ENCODE data around the gene SRGAP2.
"Not testable (repeated sequence)": the region's sequence is repeated elsewhere in the genome, so short reads cannot be mapped to it uniquely, and the experiment has no call there.

SRGAP2 gene

GRCh38 chr1:206203364-206204158 is at the start of gene SRGAP2:
SRGAP2 (plus strand) TSS chr1:206203541; CDS start chr1:206205971, 2,430 bp downstream.
- peak; percentile 21 for DNase-seq

DNA sequence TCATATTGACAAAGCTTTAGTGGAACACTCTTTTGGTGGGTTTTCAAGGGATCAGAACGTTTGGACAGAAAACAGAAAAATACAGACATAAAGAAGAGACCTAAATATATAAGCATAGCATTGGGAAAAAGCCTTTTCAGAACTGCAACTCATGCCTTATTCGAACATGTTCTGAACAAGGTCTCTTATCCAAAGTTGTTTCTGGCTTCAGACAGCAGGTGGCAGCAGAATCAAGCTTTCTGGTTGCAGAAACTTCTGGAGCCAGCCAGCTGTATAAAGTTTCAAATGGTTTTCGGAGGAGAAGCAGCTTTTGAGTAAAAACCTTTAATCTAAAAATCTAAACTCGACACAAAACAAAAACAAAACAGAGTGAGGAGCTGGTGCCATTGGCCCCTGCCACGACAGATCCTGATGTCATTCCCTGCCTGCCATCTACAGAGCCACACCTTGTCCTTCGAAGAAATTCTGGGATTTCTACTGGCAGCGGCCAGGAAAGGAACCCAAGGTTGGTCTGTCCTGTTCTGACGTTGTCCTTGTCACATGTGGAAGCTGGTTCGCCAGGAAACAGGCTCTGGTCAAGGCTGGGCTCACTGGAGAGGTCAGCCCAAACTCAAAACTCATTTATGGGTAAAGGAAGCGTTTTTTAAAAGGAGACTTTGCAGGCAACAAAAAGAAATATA is 35.9 kb upstream of the SRGAP2 start:
- not testable (repeated sequence) for DNase-seq

- not testable (repeated sequence) for DNase-seq
Observed at GRCh38 chr1:206169794-206170193, 33.5 kb upstream of the SRGAP2 start.

DNA sequence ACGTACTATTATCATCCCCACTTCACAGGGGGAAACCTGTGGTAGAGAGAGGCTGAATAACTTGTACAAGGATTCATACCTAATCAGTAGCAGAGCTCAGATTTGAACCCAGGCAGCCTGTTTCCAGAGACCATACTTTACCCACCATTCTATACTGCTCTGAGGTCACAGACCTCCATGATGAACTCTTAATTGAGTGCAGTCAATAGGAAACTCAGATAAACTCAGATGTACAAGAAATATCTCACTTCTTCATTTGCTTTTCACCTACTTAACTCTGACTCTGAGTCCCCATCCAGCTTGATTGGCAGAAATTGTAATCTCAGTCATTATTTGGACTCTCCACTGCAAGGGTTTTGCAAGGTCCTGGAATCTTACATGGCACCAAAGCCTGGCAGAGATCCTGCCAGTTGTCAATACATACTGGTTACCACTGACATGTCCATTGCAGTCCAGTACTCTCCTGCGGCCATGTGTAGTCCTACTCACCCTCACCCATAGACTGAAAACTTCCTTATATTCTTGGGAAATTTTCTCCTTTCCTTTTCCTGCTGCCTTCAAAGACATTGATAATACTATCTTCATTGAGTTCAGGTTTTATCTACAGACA is 30.1 kb upstream of the SRGAP2 start:
- DNase-seq, result not testable (repeated sequence)

DNA sequence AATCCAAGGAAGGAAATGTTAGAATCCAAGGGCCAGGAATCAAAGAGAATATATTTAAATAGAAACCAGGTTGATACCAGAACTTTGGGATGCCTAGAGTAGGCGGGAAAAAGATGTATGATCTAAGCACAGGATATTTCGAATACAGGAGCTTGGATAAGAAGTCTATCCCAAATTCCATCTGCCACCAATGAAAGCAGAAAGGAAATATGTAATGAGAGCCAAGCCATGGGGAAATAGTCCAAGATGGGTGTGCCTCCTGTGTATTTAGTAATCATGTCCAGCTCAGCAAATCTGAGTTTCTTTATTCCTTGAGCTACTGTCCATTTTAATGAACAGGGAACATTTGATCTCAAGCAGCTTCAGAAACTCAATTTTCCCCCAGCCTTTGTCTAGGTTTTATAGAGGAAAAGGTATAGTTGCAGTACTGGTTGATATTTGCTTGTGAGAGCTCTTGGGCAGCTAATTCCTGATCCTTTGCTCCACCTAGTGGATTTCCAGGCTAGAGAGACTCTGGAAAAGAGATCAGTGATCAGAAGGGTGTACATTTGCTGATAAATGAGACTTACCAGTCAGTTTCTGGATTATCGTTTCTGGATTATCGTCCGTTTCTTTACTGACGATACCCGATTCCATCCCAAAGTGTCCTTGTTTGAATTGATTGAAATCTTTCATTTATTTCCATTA is 29.0 kb upstream of the SRGAP2 start:
- not testable (repeated sequence) for DNase-seq

DNA sequence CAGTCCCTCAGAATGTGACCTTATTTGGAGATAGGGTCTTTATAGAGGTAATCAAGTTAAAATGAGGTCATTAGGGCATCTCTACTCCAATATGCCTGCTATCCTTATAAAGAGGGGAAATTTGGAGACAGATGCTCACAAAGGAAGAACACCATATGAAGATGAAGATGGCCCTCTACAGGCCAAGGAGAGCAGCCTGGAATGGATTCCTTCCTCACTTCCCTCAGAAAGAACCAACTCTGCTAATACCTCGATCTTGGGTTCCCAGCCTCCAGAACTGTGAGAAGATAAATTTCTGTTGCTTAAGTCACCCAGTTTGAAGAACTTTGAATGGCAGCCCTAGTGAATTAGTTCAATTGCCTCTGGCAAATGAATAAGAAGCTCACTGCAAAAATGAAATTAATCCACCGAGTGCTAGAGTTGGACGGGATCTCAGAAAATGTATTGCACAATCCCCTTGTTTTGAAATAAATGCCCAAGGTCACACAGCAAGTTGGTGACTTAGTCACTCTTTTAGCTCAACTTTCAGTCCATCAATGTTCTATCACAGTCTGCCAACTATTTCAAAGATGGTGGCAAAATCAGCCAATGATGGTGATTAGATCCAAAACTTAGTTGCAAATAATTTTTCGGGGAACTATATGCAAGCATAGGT is 27.8 kb upstream of the SRGAP2 start:
- not testable (repeated sequence) for DNase-seq

DNA sequence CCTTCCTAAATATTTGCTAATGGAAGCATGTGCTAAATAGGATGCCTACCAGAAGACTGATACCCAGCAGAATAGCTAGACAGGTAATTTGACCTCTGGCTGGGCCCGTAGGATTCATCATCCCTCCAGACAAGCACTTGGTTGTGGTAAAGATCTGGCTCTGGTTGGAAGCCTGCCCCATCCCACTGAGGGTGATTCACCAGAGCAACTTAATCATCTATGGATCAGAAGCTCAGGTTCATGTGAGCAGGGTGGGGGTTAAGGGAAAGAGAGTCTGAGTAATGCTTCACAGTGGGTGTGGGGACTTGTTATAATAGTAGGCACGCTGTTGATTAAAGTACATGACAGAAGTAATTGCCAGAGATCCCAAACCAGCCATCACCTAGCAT is 27.2 kb upstream of the SRGAP2 start:
- DNase-seq, result not testable (repeated sequence)

- not testable (repeated sequence) for DNase-seq
Observed at GRCh38 chr1:206178061-206178989, 25.0 kb upstream of the SRGAP2 start.

GRCh38 chr1:206179666-206180065 is 23.7 kb upstream of the SRGAP2 start:
- DNase-seq, result not testable (repeated sequence)

GRCh38 chr1:206182368-206183317 is 20.7 kb upstream of the SRGAP2 start:
- DNase-seq, result not testable (repeated sequence)

- DNase-seq, result not testable (repeated sequence)
Observed at GRCh38 chr1:206183788-206184187, 19.6 kb upstream of the SRGAP2 start.

DNA sequence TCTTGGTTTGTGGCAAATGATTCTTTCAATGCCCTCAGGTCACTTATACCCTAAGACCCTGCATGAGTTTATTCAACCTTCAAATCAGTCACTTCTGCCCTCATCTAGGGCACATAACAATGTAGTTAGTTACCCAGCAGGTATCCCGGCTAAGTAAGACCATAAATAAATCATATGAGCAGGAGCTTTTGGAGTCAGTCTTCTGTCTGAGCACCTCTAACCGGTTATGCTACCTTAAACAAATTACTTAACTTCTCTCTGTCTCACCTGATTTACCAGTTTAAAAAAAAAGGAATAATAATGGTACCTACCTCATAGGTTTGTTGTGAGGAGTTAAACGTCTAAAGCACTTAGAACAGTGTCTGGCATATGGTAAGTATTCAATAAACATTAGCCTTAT is 17.6 kb upstream of the SRGAP2 start:
- not testable (repeated sequence) for DNase-seq

DNA sequence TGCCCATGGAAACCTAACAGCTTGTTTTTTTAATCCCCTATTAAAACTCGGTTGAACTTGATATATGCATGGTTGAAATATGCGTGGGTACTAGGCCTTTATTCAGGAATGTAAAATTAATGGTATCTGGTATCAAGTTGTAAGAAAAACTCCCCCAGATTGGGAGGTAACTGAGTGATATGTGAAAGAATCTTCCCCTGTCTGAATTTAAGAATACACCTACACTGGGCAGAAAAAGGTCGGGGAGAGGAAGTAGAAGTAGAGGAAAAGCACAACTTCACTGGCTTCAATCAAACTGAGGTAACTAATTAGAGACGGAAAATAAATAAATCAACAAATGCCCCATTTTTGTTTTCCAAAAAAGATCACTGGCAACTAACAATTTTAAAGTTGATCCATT is 16.5 kb upstream of the SRGAP2 start:
- DNase-seq, result not testable (repeated sequence)

GRCh38 chr1:206195182-206195581 is 8.2 kb upstream of the SRGAP2 start:
- DNase-seq, result not testable (repeated sequence)

GRCh38 chr1:206196748-206197424 is 6.5 kb upstream of the SRGAP2 start:
- DNase-seq, result not testable (repeated sequence)

DNA sequence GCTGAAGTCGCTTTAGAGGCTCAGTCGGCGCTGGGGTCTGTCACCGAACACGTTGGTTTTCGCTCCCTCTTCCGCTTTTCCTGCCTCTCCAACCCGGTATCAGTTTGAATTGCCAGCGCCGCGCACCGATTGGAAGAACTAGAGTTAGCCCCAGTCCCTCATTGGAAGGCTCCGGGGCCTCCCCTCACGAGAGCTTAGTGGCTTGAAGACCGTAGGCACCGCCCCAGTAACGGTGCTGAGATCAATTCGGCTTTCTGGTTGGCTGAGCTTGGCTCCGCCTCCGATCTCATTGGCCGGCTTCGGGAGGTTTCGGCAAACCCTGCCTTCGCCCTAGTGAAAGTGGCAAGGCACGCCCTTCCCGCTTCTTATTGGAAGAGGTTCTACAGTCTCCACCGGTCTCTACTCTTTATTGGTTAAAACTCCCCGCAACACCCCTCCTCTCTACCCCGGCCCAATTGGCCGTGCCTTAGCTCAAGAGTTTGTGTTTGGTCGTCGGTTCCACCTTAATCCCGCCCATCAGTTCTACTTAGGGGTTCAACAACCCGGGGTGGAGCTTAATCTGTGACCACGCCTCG is 465 bp upstream of the SRGAP2 start, which contains the start of gene FAM72A:
Gene FAM72A (minus strand): TSS at position 51 of the 575 bp plus-strand sequence. CDS start 814 bp downstream, outside the sequence.
- DNase-seq, result peak; percentile 96

- not testable (repeated sequence) for DNase-seq
Observed at GRCh38 chr1:206204159-206204511, 794 bp downstream of the SRGAP2 start.

- not testable (repeated sequence) for DNase-seq
Observed at GRCh38 chr1:206204871-206205270, 1.5 kb downstream of the SRGAP2 start.

- DNase-seq, result not testable (repeated sequence)
Observed at GRCh38 chr1:206205569-206205968, 2.2 kb downstream of the SRGAP2 start.
